H1 (cell line): ENCODE results near the gene UGT2B11. TPM values are rescaled to one million over a fixed set of nuclear protein-coding genes. Genes with fewer than 3 reads are reported as not detected.
"Not testable (repeated sequence)": the region's sequence is repeated elsewhere in the genome, so short reads cannot be mapped to it uniquely, and the experiment has no call there.

Experiments used
- CTCF ChIA-PET: fragments of 300-600 bp; sonication (Branson Sonifier 250); formaldehyde crosslinking; loops from one replicate; lab custom pipeline; 2021; ENCODE audit not compliant: partially characterized antibody; lab: Charles Lee
- POLR2A ChIA-PET: fragments of 300-600 bp; sonication (Branson Sonifier 250); formaldehyde crosslinking; loops from one replicate; lab custom pipeline; 2021; ENCODE audit warnings: inconsistent platforms; ENCODE audit not compliant: partially characterized antibody; lab: Charles Lee
- DNase-seq, 2 experiments: peaks; one replicate each; pipeline versions ENCODE4 v3.0.0 to v3.0.0-alpha.2; 2010 to 2022; ENCODE audit warnings: low spot score in 2 of 2, low read depth in 1 of 2, mixed read lengths in 1 of 2
- FAIRE-seq: peaks from 2 replicates; lab custom pipeline; 2011; peaks lifted over from hg19 to GRCh38; lab: Jason Lieb, UNC
- H2AFZ ChIP-seq: 2 replicates; pipeline ENCODE4 v1.8.1; 2012; ENCODE audit warnings: low read length, inconsistent platforms
- H2AK5ac ChIP-seq: 2 replicates; pipeline ENCODE4 v1.6.1; 2013; ENCODE audit warnings: low read depth, low read length
- H2BK120ac ChIP-seq: replicated peaks from 2 replicates; pipeline ENCODE3; 2013; ENCODE audit warnings: low read depth, low read length, inconsistent platforms
- H2BK12ac ChIP-seq: 2 replicates; pipeline ENCODE4 v1.6.1; 2013; ENCODE audit warnings: low read depth, low read length
- H2BK15ac ChIP-seq: 2 replicates; pipeline ENCODE4 v1.6.1; 2013; ENCODE audit warnings: low read length
- H2BK20ac ChIP-seq: 2 replicates; pipeline ENCODE4 v1.6.1; 2013; ENCODE audit warnings: low read length
- H2BK5ac ChIP-seq: 2 replicates; pipeline ENCODE4 v1.6.1; 2013; ENCODE audit warnings: low read depth, low read length
- H3K14ac ChIP-seq: 2 replicates; pipeline ENCODE4 v1.6.1; 2013; ENCODE audit warnings: inconsistent platforms; ENCODE audit not compliant: insufficient read length
- H3K18ac ChIP-seq: 2 replicates; pipeline ENCODE4 v1.6.1; 2013; ENCODE audit warnings: low read length; ENCODE audit errors: extremely low read depth
- H3K23ac ChIP-seq: 2 replicates; pipeline ENCODE4 v1.6.1; 2013; ENCODE audit warnings: inconsistent platforms; ENCODE audit not compliant: insufficient read length
- H3K23me2 ChIP-seq: 2 replicates; pipeline ENCODE4 v1.6.1; 2013; ENCODE audit warnings: low read depth, low read length
- H3K27ac ChIP-seq: 2 replicates; pipeline ENCODE4 v1.6.1; 2011; ENCODE audit warnings: low read depth, low read length, inconsistent platforms
- H3K27me3 ChIP-seq, 4 experiments: replicated peaks in 1 of 4; 1 replicate in 1 of 4; 2 replicates in 3 of 4; pipeline versions ENCODE4 v1.6.1 to v1.8.1; 2011 to 2013; ENCODE audit warnings: low read length in 3 of 4, mild to moderate bottlenecking in 3 of 4, inconsistent platforms in 2 of 4, mixed read lengths in 2 of 4, moderate library complexity in 1 of 4; ENCODE audit not compliant: control insufficient read depth in 3 of 4, insufficient read depth in 3 of 4; ENCODE audit errors: extremely low read depth in 1 of 4
- H3K36me3 ChIP-seq, 4 experiments: 2 replicates each; pipeline versions ENCODE4 v1.6.1 to v1.8.1; 2011 to 2013; ENCODE audit warnings: mild to moderate bottlenecking in 4 of 4, low read length in 3 of 4, moderate library complexity in 2 of 4, control low read depth in 1 of 4, inconsistent platforms in 1 of 4; ENCODE audit not compliant: insufficient read depth in 4 of 4, control insufficient read depth in 2 of 4
- H3K4ac ChIP-seq: replicated peaks from 2 replicates; pipeline ENCODE3; 2013; ENCODE audit warnings: low read length, low read depth, mixed read lengths, inconsistent platforms; ENCODE audit not compliant: insufficient read length
- H3K4me1 ChIP-seq, 4 experiments: replicated peaks in 1 of 4; 1 replicate in 1 of 4; 2 replicates in 3 of 4; pipeline versions ENCODE4 v1.6.1 to v1.8.1; 2011 to 2013; ENCODE audit warnings: low read length in 3 of 4, inconsistent platforms in 2 of 4, mixed read lengths in 1 of 4; ENCODE audit not compliant: insufficient read depth in 4 of 4, control insufficient read depth in 3 of 4
- H3K4me2 ChIP-seq, 2 experiments: 2 replicates each; pipeline versions ENCODE4 v1.6.1 to v1.8.1; 2011 to 2013; ENCODE audit warnings: low read depth in 2 of 2, low read length in 2 of 2, control low read depth in 1 of 2, inconsistent platforms in 1 of 2, mild to moderate bottlenecking in 1 of 2; ENCODE audit not compliant: insufficient read depth in 1 of 2
- H3K4me3 ChIP-seq, 4 experiments: fragments of 200-600, 300-600 bp in 1 of 4; sonication (generic), shearing (Covaris generic), sonication (Bioruptor Twin) in 1 of 4; 2 replicates each; pipeline versions ENCODE4 v1.5.1 to v1.8.1; 2011 to 2016; ENCODE audit warnings: low read length in 4 of 4, low read depth in 3 of 4, control low read depth in 2 of 4, inconsistent platforms in 2 of 4, mild to moderate bottlenecking in 2 of 4, mixed read lengths in 1 of 4, moderate library complexity in 1 of 4; ENCODE audit not compliant: insufficient read depth in 2 of 4; ENCODE audit errors: extremely low read depth in 1 of 4
- H3K56ac ChIP-seq: replicated peaks from 2 replicates; pipeline ENCODE3; 2013; ENCODE audit warnings: low read depth, mild to moderate bottlenecking, mixed read lengths, low read length, inconsistent platforms; ENCODE audit not compliant: insufficient read length
- H3K79me1 ChIP-seq: 2 replicates; pipeline ENCODE4 v1.6.1; 2013; ENCODE audit warnings: low read depth, low read length, control low read depth
- H3K79me2 ChIP-seq, 2 experiments: 2 replicates each; pipeline versions ENCODE4 v1.6.1 to v1.8.1; 2012 to 2013; ENCODE audit warnings: low read length in 2 of 2, mild to moderate bottlenecking in 2 of 2, inconsistent platforms in 1 of 2; ENCODE audit not compliant: insufficient read depth in 2 of 2, control insufficient read depth in 1 of 2
- H3K9ac ChIP-seq, 4 experiments: replicated peaks in 1 of 4; 1 replicate in 1 of 4; 2 replicates in 3 of 4; pipeline versions ENCODE4 v1.6.1 to v1.8.1; 2011 to 2013; ENCODE audit warnings: low read depth in 3 of 4, low read length in 3 of 4, control low read depth in 2 of 4, mild to moderate bottlenecking in 2 of 4, moderate library complexity in 2 of 4, inconsistent platforms in 1 of 4; ENCODE audit errors: extremely low read depth in 1 of 4
- H3K9me3 ChIP-seq, 2 experiments: 2 replicates each; pipeline versions ENCODE4 v1.6.1 to v1.8.1; 2012 to 2013; ENCODE audit warnings: mild to moderate bottlenecking in 2 of 2, moderate library complexity in 2 of 2, control low read depth in 1 of 2, inconsistent platforms in 1 of 2, low read depth in 1 of 2, low read length in 1 of 2, mixed read lengths in 1 of 2; ENCODE audit not compliant: insufficient read depth in 2 of 2
- H4K20me1 ChIP-seq, 2 experiments: replicated peaks in 1 of 2; 2 replicates each; pipeline versions ENCODE3 to v1.8.1; 2011 to 2013; ENCODE audit warnings: inconsistent platforms in 2 of 2, low read length in 2 of 2, mild to moderate bottlenecking in 1 of 2; ENCODE audit not compliant: insufficient read depth in 2 of 2, control insufficient read depth in 1 of 2
- H4K5ac ChIP-seq: 2 replicates; pipeline ENCODE4 v1.6.1; 2013; ENCODE audit warnings: low read length, low read depth, mixed read lengths, inconsistent platforms; ENCODE audit not compliant: insufficient read length
- H4K8ac ChIP-seq: 2 replicates; pipeline ENCODE4 v1.8.0; 2013; ENCODE audit warnings: mild to moderate bottlenecking, moderate library complexity, low read length, inconsistent platforms; ENCODE audit not compliant: insufficient read depth; ENCODE audit errors: extremely low read depth
- H4K91ac ChIP-seq: replicated peaks from 2 replicates; pipeline ENCODE3; 2013; ENCODE audit warnings: low read length, mixed read lengths, inconsistent platforms; ENCODE audit not compliant: insufficient read length
- WGBS, 2 experiments: shearing (Covaris generic) in 1 of 2; methylation state at CpG; one replicate each; pipeline versions ENCODE4 v1.1.6 to v1.1.7; 2013 to 2015; ENCODE audit warnings: low lambda C conversion rate in 2 of 2, mixed read lengths in 2 of 2, inconsistent platforms in 1 of 2, low coverage in 1 of 2, missing lambda C conversion rate in 1 of 2; ENCODE audit not compliant: insufficient replicate concordance in 2 of 2, insufficient coverage in 1 of 2, insufficient read length in 1 of 2; ENCODE audit errors: extremely low coverage in 1 of 2, missing lambda C conversion rate in 1 of 2; 5-methylcytosine and 5-hydroxymethylcytosine counted together
- polyA plus RNA-seq, 7 experiments: library from polyadenylated mRNA; depleted of rRNA in 3 of 7; stranded (reverse) in 5 of 7; unstranded in 2 of 7; fragments of >200 nt in 5 of 7; fragments of 200-250 nt in 2 of 7; gene quantifications; 1 replicate in 5 of 7; 2 replicates in 1 of 7; 4 replicates in 1 of 7; pipeline versions ENCODE4 v1.2.1 to v1.2.3, GENCODE V29; 2011 to 2013; ENCODE audit warnings: missing spikeins in 2 of 7, mixed read lengths in 2 of 7
- total RNA-seq: library from RNA; stranded (reverse); fragmentation: NEBNext Ultra II Directional; extraction: Animal tissue kit (Norgen Biotek cat#: 25700); gene quantifications from 2 replicates; pipeline ENCODE4 v1.2.1, GENCODE V29; 2021

UGT2B11 gene
- total and polyA plus RNA-seq, 2 of the 8 experiments (the other 6 are each of a cell fraction or from before 2014, with no cell fraction given) = not detected

DNA sequence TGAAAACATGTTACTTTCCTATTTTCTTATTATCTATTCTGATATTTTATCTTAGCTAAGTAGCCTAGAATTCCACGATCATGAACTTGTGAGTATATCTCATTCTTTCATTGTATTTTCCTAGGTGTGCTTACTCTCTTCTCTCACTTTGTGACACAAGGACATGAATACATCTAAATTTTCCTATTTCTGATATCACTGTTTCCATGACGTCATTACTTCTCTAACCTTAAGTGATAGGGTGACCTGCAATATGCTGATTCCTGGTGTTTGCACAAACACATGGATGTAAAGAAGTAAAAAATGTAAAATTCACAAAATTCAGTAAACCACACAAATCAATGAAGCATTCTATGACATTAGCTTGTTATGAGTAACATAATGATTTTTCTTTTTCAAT is 36.3 kb upstream of the UGT2B11 start:
- H2AK5ac ChIP-seq, H3K4me2 ChIP-seq, H3K36me3 ChIP-seq, H3K79me1 ChIP-seq, FAIRE-seq, H2BK12ac ChIP-seq, H3K23ac ChIP-seq, POLR2A ChIA-PET, H3K23me2 ChIP-seq, H4K8ac ChIP-seq, H3K14ac ChIP-seq, H4K91ac ChIP-seq, H4K5ac ChIP-seq, H2AFZ ChIP-seq, H3K4ac ChIP-seq, H3K79me2 ChIP-seq, CTCF ChIA-PET, H3K4me1 ChIP-seq, H3K9ac ChIP-seq, H2BK15ac ChIP-seq, H2BK120ac ChIP-seq, H3K27me3 ChIP-seq, H2BK20ac ChIP-seq, H3K56ac ChIP-seq, H3K18ac ChIP-seq, H2BK5ac ChIP-seq, DNase-seq, H3K9me3 ChIP-seq, H3K4me3 ChIP-seq, H3K27ac ChIP-seq, H4K20me1 ChIP-seq: not testable (repeated sequence)
- 91% methylated on average over 2 of the region's 2 CpGs; no CpG with 5 or more reads in 1 of the 2 experiments for WGBS, 2 experiments

DNA sequence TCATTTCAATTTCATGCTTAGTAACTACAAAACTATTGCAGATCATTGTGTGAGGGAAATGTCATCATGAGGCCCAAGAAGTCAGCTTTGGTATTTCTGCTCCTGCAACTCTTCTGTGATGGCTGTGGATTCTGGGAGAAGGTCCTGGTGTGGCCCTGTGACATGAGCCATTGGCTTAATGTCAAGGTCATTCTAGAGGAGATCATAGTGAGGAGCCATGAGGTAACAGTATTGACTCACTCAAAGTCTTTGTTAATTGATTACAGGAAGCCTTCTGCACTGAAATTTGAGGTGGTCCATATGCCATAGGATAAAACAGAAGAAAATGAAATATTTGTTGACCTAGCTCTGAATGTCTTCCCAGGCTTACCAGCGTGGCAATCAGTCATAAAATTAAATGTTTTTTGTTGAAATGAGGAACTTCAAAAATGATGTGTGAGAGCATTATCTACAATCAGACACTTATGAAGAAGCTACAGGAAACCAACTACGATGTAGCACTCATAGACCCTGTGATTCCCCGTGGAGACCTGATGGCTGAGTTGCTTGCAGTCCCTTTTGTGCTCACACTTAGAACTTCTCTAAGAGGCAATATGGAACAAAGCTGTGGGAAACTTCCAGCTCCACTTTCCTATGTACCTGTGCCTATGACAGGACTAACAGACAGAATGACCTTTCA is 28.2 kb upstream of the UGT2B11 start:
- H3K79me2 ChIP-seq, H3K9ac ChIP-seq, H4K8ac ChIP-seq, H3K4me3 ChIP-seq, H3K4me2 ChIP-seq, H3K23me2 ChIP-seq, H2AFZ ChIP-seq, H3K14ac ChIP-seq, H4K91ac ChIP-seq, H2BK15ac ChIP-seq, H3K18ac ChIP-seq, FAIRE-seq, H3K23ac ChIP-seq, H2AK5ac ChIP-seq, H3K4me1 ChIP-seq, H3K56ac ChIP-seq, H4K5ac ChIP-seq, H3K36me3 ChIP-seq, H3K79me1 ChIP-seq, H2BK12ac ChIP-seq, H4K20me1 ChIP-seq, DNase-seq, H2BK5ac ChIP-seq, POLR2A ChIA-PET, H3K9me3 ChIP-seq, H3K4ac ChIP-seq, H2BK20ac ChIP-seq, H2BK120ac ChIP-seq, H3K27ac ChIP-seq, H3K27me3 ChIP-seq: not testable (repeated sequence)
- 84% methylated on average over 3 of the region's 3 CpGs; no CpG with 5 or more reads in 1 of the 2 experiments for WGBS, 2 experiments
- CTCF ChIA-PET = interaction anchor here (1.3 kb wide), 1 partner anchor 67 kb away, joined by 4 read pairs; no protein-coding TSS in a partner anchor
